Measurements from ENCODE around the gene ANKS1A.

- no peak for TF ChIP-seq CTCF (tag by site-specific recombination; IDR thresholded peaks at IDR 0.05)
- TF ChIP-seq ZFP3 (tag by site-specific recombination; IDR thresholded peaks at IDR 0.05; ENCODE audit: low read depth): no peak
- TF ChIP-seq ZNF670 (tag by site-specific recombination; IDR thresholded peaks at IDR 0.05; ENCODE audit: low read depth): no peak
- no peak for TF ChIP-seq ZNF560 (tag by site-specific recombination; IDR thresholded peaks at IDR 0.05; ENCODE audit: borderline replicate concordance)
- no peak for TF ChIP-seq ZNF843 (tag by site-specific recombination; IDR thresholded peaks at IDR 0.05)
- TF ChIP-seq GFI1B (tag by site-specific recombination; IDR thresholded peaks at IDR 0.05): no peak
- no peak for TF ChIP-seq REST (tag by site-specific recombination; IDR thresholded peaks at IDR 0.05)
- no peak for TF ChIP-seq ZFP41 (tag by site-specific recombination; IDR thresholded peaks at IDR 0.05; ENCODE audit: borderline replicate concordance)
- no peak for TF ChIP-seq MEIS1 (CRISPR knock-in tag; IDR thresholded peaks at IDR 0.05; ENCODE audit: borderline replicate concordance)
- TF ChIP-seq ZNF157 (tag by site-specific recombination; IDR thresholded peaks at IDR 0.05): no peak
- TF ChIP-seq ZNF274 (IDR thresholded peaks at IDR 0.05; ENCODE audit: low read length): no peak
- no peak for TF ChIP-seq ZNF274 (tag by site-specific recombination; IDR thresholded peaks at IDR 0.05; ENCODE audit: borderline replicate concordance)
- no peak for TF ChIP-seq ZNF280D (tag by site-specific recombination; IDR thresholded peaks at IDR 0.05)
Measured at GRCh38 chr6:34901930-34902329, 12.9 kb downstream of the ANKS1A start.

Data from HEK293 (cell line).